Common myeloid progenitor, CD34-positive (primary cell): ENCODE results near the gene GRK6.

Source experiments
- CTCF ChIA-PET: fragments of 350-600 bp; sonication (Branson Sonifier 250); formaldehyde crosslinking; loops from one replicate; lab custom pipeline; 2021; ENCODE audit warnings: antibody characterized with exemption; lab: Charles Lee
- POLR2A ChIA-PET: fragments of 350-600 bp; sonication (Branson Sonifier 250); formaldehyde crosslinking; loops from one replicate; lab custom pipeline; 2021; ENCODE audit warnings: antibody characterized with exemption; lab: Charles Lee
- DNase-seq, 3 donors: peaks; one replicate each; pipeline versions ENCODE4 v3.0.0 to v3.0.0-alpha.2; 2013
- H3K27ac ChIP-seq, 2 experiments: 1 replicate in 1 of 2; 2 replicates in 1 of 2; pipeline ENCODE4 v1.7.0; 2013; ENCODE audit warnings: inconsistent platforms in 2 of 2, low read length in 2 of 2, mild to moderate bottlenecking in 2 of 2, low read depth in 1 of 2, moderate library complexity in 1 of 2; ENCODE audit not compliant: severe bottlenecking in 2 of 2, insufficient read depth in 1 of 2, poor library complexity in 1 of 2
- H3K27me3 ChIP-seq, 5 experiments: replicated peaks in 2 of 5; 1 replicate in 3 of 5; 2 replicates in 2 of 5; pipeline versions ENCODE4 v1.6.1 to v1.7.0; 2013; ENCODE audit warnings: low read length in 4 of 5, mild to moderate bottlenecking in 2 of 5, moderate library complexity in 2 of 5, inconsistent platforms in 1 of 5; ENCODE audit not compliant: insufficient read depth in 5 of 5, control insufficient read depth in 4 of 5
- H3K36me3 ChIP-seq, 4 experiments: 1 replicate in 2 of 4; 2 replicates in 2 of 4; pipeline versions ENCODE4 v1.6.1 to v1.7.0; 2013; ENCODE audit warnings: low read length in 3 of 4, control low read depth in 1 of 4, mild to moderate bottlenecking in 1 of 4; ENCODE audit not compliant: control insufficient read depth in 4 of 4, insufficient read depth in 4 of 4
- H3K4me1 ChIP-seq, 4 experiments: 1 replicate in 3 of 4; 2 replicates in 1 of 4; pipeline versions ENCODE4 v1.6.1 to v1.7.1; 2013; ENCODE audit warnings: low read length in 3 of 4, mild to moderate bottlenecking in 3 of 4, control low read depth in 1 of 4, inconsistent platforms in 1 of 4, moderate library complexity in 1 of 4; ENCODE audit not compliant: control insufficient read depth in 4 of 4, insufficient read depth in 4 of 4; ENCODE audit errors: control extremely low read depth in 1 of 4
- H3K4me3 ChIP-seq, 7 experiments: 1 replicate in 4 of 7; 2 replicates in 3 of 7; pipeline versions ENCODE4 v1.5.1 to v1.7.0; 2013; ENCODE audit warnings: mild to moderate bottlenecking in 7 of 7, low read length in 6 of 7, moderate library complexity in 6 of 7, inconsistent platforms in 2 of 7, low read depth in 2 of 7, control low read depth in 1 of 7; ENCODE audit not compliant: insufficient read depth in 4 of 7, control insufficient read depth in 1 of 7; ENCODE audit errors: extremely low read depth in 1 of 7
- H3K9me3 ChIP-seq, 5 experiments: 1 replicate in 4 of 5; 2 replicates in 1 of 5; pipeline versions ENCODE4 v1.6.1 to v1.7.1; 2013; ENCODE audit warnings: low read length in 4 of 5, mild to moderate bottlenecking in 2 of 5, inconsistent platforms in 1 of 5, low read depth in 1 of 5, moderate library complexity in 1 of 5; ENCODE audit not compliant: control insufficient read depth in 4 of 5, insufficient read depth in 2 of 5; ENCODE audit errors: control extremely low read depth in 1 of 5
- WGBS: methylation state at CpG from one replicate; pipeline ENCODE4 v1.1.5; 2013; ENCODE audit not compliant: insufficient coverage; 5-methylcytosine and 5-hydroxymethylcytosine counted together

Gene GRK6

DNA sequence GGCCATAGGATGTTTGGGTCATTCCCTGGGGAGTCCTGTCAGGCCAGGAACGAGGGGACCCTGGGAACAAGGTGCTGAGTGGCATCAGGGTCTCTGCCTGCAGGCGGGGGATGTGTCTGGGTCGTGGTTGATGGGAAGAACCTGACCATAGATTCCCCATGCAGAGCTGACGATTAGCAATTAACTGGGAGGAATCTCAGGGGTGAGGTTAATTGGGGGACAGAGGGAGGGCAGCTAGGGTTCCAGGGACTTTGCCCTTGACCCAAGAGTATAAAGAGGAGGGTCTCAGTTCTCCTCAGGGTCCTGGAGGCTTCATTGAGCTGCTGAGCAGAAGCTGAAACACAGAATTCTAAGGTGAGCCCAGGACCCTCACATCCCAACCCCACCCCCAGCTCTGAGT is 42.3 kb upstream of the GRK6 start, which contains the start of gene SLC34A1:
TSS of gene SLC34A1 (plus strand) at position 301 of the 400 bp plus-strand sequence. CDS start 1,308 bp downstream, outside the sequence.
- ChIA-PET CTCF (interaction anchor here (0.8 to 14.2 kb wide), 14 partner anchors 8 to 124 kb away, joined by 3 to 265 read pairs (median 10); partner anchors contain the start of gene PRR7), POLR2A (interaction anchor here (1.1 kb wide), 1 partner anchor 71 kb away, joined by 4 read pairs; no protein-coding TSS in a partner anchor)
- H3K4me3 ChIP-seq = no peak within 1 kb of the TSS
- H3K27ac ChIP-seq = no peak within 1 kb of the TSS
- no peaks in the 10 kb centered on the region for H3K9me3 ChIP-seq
- H3K4me1 ChIP-seq = peaks cover 5 to 36% (median 27%) of the 10 kb centered on the region in 4 experiments
- no peaks in the 10 kb centered on the region for H3K36me3 ChIP-seq
- H3K27me3 ChIP-seq = no peaks in the 10 kb centered on the region
- 96% methylated on average over 4 of the region's 4 CpGs for WGBS
- DNase-seq = no peak

DNA sequence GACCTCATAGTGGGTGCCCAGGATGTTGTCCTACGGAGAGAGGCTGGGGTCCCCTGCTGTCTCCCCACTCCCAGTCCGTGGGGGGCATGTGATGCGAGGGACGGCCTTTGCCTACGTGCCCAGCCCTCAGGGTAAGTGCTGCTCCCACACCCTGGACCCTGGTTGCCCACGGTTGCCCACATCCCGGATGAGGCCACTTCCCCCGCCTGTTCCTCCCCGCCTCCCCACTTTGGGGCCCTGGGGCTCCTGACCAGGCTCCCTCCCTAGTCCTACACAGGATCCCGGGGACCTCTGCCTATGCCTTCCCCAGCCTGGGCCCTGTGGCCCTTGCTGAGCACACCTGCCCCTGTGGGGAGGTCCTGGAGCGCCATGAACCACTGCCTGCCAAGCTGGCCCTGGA is 40.8 kb upstream of the GRK6 start:
- H3K9me3 ChIP-seq = no peaks in the 10 kb centered on the region
- CTCF ChIA-PET = interaction anchor here (0.8 to 14.2 kb wide), 8 partner anchors 12 to 273 kb away, joined by 3 to 265 read pairs (median 4); partner anchors contain the start of genes PFN3 and PRR7
- no peak overlapping the region for H3K27ac ChIP-seq
- no peak overlapping the region for H3K4me3 ChIP-seq
- no peak for DNase-seq
- POLR2A ChIA-PET = no interaction called here
- H3K36me3 ChIP-seq = no peaks in the 10 kb centered on the region
- no peaks in the 10 kb centered on the region for H3K27me3 ChIP-seq
- WGBS = 35% methylated on average over 11 of the region's 11 CpGs
- H3K4me1 ChIP-seq = peaks cover 0 to 37% (median 26%) of the 10 kb centered on the region in 4 experiments

DNA sequence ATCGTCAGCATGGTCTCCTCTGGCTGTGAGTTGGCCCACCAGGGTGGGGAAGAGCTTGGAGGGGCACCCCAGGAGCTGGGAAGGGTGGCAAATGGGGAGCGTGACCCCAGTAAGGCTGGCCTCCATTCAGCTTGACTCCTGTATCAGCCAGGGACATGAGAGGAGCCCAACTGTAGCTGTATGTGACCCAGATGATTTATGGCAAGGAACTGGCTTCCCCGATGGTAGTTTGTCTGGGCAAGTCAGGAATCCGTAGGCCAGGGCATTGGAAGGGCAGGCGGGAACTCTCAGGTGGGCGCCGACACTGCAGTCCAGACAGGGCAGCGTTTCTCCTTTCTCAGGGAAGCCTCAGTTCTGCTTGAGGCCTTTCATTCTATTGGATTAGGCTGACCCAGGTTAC is 39.9 kb upstream of the GRK6 start:
- ChIA-PET CTCF (interaction anchor here (0.6 to 14.2 kb wide), 8 partner anchors 11 to 274 kb away, joined by 3 to 265 read pairs (median 4); partner anchors contain the start of genes PFN3 and PRR7), POLR2A (no interaction called here)
- no peak overlapping the region for H3K27ac ChIP-seq
- 87% methylated on average over 8 of the region's 8 CpGs for WGBS
- H3K36me3 ChIP-seq = no peaks in the 10 kb centered on the region
- no peaks in the 10 kb centered on the region for H3K9me3 ChIP-seq
- DNase-seq = no peak
- H3K27me3 ChIP-seq = no peaks in the 10 kb centered on the region
- no peak overlapping the region for H3K4me3 ChIP-seq
- H3K4me1 ChIP-seq = peaks cover 0 to 45% (median 34%) of the 10 kb centered on the region in 4 experiments

DNA sequence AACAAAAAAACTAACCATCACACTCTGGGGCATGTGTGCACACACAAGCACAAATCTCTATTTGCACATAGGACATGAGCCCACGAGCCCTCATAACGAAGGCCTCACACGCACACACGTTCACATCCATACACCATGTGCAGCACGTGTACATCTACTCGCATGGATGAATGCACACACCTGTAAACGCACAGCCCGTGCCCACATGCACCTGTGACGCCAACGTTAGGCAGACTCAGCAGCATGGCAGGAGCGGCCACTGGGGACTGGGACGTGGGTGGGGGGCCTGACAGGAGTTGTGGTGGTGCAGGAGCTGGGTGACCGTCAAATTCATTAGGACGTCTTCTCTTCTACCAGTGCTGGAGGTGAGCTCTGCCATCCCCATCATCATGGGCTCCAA is 39.1 kb upstream of the GRK6 start:
- CTCF ChIA-PET = interaction anchor here (1.3 to 14.2 kb wide), 9 partner anchors 7 to 275 kb away, joined by 3 to 265 read pairs (median 65); partner anchors contain the start of genes PFN3, PRR7 and SLC34A1
- WGBS = 93% methylated on average over 13 of the region's 14 CpGs

DNA sequence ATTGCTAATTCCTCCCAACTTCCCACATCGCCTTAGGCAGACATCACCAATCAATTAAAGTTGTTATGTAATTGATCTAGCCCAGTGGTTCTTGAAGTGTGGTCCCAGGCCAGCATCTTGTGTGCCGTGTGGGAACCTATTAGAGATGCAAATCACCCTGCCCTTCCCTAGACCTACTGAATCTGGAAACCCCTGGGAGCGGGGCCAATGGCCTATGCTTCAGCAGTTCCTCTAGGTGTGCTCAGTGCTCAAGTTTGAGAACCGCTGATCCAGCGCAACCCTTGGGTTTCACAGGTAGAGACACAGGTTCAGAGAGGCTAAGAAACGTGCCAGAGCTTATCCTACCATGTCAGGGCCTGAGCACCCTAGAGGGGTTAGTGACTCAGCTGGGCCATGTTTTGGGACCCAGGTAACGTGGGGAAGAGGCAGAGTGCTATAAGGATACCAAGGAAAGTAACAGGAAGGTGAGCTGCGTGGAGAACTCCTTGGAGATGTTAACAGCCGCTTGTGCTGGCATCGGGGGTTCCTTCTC is 37.9 kb upstream of the GRK6 start:
- POLR2A ChIA-PET = interaction anchor here (1.5 kb wide), 1 partner anchor 67 kb away, joined by 3 read pairs; no protein-coding TSS in a partner anchor
- Histone ChIP-seq H3K27me3 (no peaks in the 10 kb centered on the region), H3K27ac (no peak overlapping the region), H3K4me3 (no peak overlapping the region), H3K4me1 (peaks cover 3 to 56% (median 34%) of the 10 kb centered on the region in 4 experiments), H3K9me3 (no peaks in the 10 kb centered on the region), H3K36me3 (no peaks in the 10 kb centered on the region)
- WGBS = 98% methylated on average over 9 of the region's 10 CpGs
- CTCF ChIA-PET = interaction anchor here (0.6 to 14.2 kb wide), 18 partner anchors 8 to 275 kb away, joined by 3 to 265 read pairs (median 12); partner anchors contain the start of genes F12, GRK6, LMAN2 and PFN3
- no peak for DNase-seq

More for the DNA sequence above, 39.1 kb upstream of the GRK6 start:
- Histone ChIP-seq H3K4me3 (no peak overlapping the region), H3K4me1 (peaks cover 0 to 50% (median 32%) of the 10 kb centered on the region in 4 experiments), H3K36me3 (no peaks in the 10 kb centered on the region), H3K9me3 (no peaks in the 10 kb centered on the region), H3K27me3 (no peaks in the 10 kb centered on the region), H3K27ac (no peak overlapping the region)
- DNase-seq = no peak
- POLR2A ChIA-PET = no interaction called here

DNA sequence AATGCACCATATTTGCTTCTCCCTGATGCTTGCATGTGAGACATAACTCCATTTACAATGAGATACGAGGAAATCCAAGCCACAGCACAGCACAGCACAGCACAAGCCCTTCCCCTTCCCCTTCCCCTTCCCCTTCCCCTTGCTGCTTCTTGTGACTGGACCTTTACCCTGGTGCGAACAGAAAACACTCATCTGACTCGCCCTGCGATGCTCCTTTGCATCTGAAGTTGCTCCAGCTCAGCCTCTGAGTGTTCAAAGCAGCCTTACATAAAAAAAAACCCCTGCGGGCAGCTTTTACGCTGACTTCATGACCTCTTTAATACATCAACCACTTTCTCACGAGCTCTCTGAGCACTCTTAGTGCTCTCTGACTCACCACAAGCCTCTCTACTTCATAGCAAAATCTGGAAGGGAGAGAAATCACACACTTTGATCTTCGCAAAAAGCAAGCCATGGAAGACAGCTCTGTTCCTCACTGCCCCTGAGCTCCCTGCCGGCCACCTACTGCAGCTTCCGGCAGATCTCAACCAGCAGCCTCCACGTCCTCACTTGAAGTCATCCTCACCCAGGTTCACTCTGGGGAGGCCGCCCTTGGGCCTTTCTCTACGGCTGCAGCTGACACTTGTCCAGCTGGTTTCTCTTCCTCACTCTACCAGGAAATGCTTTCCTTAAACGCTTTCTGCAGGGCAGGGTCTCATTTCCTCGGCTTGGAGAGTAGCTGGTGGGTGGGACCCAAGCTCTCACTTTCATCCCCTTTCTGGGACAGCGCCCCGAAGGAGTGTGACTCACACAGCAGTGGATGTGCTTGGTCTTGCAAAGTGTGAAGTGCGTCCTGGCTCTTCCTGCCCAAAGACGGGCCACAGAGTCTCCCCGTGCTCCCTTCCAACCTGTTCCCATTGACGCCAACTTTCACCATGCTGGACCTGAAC is 37.0 kb upstream of the GRK6 start:
- WGBS = 78% methylated on average over 18 of the region's 21 CpGs
- Histone ChIP-seq H3K36me3 (no peaks in the 10 kb centered on the region), H3K4me3 (no peak overlapping the region), H3K27ac (no peak overlapping the region), H3K9me3 (no peaks in the 10 kb centered on the region), H3K27me3 (no peaks in the 10 kb centered on the region), H3K4me1 (peaks cover 3 to 62% (median 41%) of the 10 kb centered on the region in 4 experiments)
- ChIA-PET CTCF (interaction anchor here (0.6 to 14.2 kb wide), 32 partner anchors 9 to 276 kb away, joined by 3 to 265 read pairs (median 6); partner anchors contain the start of genes DOK3, F12, GRK6 and LMAN2), POLR2A (interaction anchor here (1.5 kb wide), 1 partner anchor 66 kb away, joined by 3 read pairs; no protein-coding TSS in a partner anchor)
- DNase-seq = no peak
